Adrenal gland (tissue), 5 donors: ENCODE measurements around the gene ELF5.

ENCODE experiments used
- POLR2A ChIP-seq, 2 donors: fragments of 450-650 bp; IDR thresholded peaks; one replicate each; pipeline ENCODE4 v1.6.1; 2017; ENCODE audit warnings: antibody characterized with exemption in 2 of 2, mild to moderate bottlenecking in 2 of 2, moderate library complexity in 1 of 2
- TF ChIP-seq, protein P1 (sequence below), 6 experiments: fragments of 450-650 bp in 4 of 6; fragments of 200-600 bp in 2 of 6; sonication (generic) in 1 of 6; IDR thresholded peaks; 1 replicate in 5 of 6; 2 replicates in 1 of 6; pipeline versions ENCODE4 v1.5.1 to v1.8.0; 2016 to 2021; ENCODE audit warnings: antibody characterized with exemption in 6 of 6, mild to moderate bottlenecking in 2 of 6, moderate library complexity in 1 of 6
- donor health status: DM: no; HTN: no; CAD: no.

GRCh38 chr11:34534826-34535225 lies 21.2 kb upstream of the ELF5 start:
- TF ChIP-seq, protein P1, sequence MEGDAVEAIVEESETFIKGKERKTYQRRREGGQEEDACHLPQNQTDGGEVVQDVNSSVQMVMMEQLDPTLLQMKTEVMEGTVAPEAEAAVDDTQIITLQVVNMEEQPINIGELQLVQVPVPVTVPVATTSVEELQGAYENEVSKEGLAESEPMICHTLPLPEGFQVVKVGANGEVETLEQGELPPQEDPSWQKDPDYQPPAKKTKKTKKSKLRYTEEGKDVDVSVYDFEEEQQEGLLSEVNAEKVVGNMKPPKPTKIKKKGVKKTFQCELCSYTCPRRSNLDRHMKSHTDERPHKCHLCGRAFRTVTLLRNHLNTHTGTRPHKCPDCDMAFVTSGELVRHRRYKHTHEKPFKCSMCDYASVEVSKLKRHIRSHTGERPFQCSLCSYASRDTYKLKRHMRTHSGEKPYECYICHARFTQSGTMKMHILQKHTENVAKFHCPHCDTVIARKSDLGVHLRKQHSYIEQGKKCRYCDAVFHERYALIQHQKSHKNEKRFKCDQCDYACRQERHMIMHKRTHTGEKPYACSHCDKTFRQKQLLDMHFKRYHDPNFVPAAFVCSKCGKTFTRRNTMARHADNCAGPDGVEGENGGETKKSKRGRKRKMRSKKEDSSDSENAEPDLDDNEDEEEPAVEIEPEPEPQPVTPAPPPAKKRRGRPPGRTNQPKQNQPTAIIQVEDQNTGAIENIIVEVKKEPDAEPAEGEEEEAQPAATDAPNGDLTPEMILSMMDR (IDR thresholded peaks at IDR 0.05) = no peak
- no peak for TF ChIP-seq POLR2A (IDR thresholded peaks at IDR 0.05)
